Measurements from ENCODE around the gene PCDHGB3. TPM values are rescaled to one million over a fixed set of nuclear protein-coding genes. Genes with fewer than 3 reads are reported as not detected.
"Not testable (repeated sequence)": the region's sequence is repeated elsewhere in the genome, so short reads cannot be mapped to it uniquely, and the experiment has no call there.

The PCDHGB3 gene
- total RNA-seq, 1 donor: 6.2 TPM

- Histone ChIP-seq H3K4me1 (ENCODE audit: insufficient read depth, low read length) (no peaks in the 10 kb centered on the region), H3K27ac (ENCODE audit: low read depth, low read length) (no peak within 1 kb of the TSS), H3K79me2 (ENCODE audit: insufficient read depth, low read length) (no peaks in the 10 kb centered on the region), H3K27me3 (ENCODE audit: insufficient read depth, low read length) (no peaks in the 10 kb centered on the region), H4K20me1 (ENCODE audit: insufficient read depth, low read length) (no peaks in the 10 kb centered on the region), H2AFZ (ENCODE audit: low read length) (no peak within 1 kb of the TSS), H3K4me3 (ENCODE audit: insufficient read depth, low read length) (peak within 1 kb of the TSS; percentile 2), H3K4me2 (ENCODE audit: insufficient read depth, low read length) (no peak within 1 kb of the TSS), H3K36me3 (ENCODE audit: insufficient read depth, low read length) (peaks cover 4% of the 10 kb centered on the region), H3K9me3 (ENCODE audit: low read depth, low read length) (peaks cover 22% of the 10 kb centered on the region)
- TF ChIP-seq CTCF (IDR thresholded peaks at IDR 0.05; ENCODE audit: extremely low read depth, low read depth, low read length): peak; percentile 28
- DNase-seq (ENCODE audit: insufficient read length, low spot score, missing footprints): no peak
Measured at GRCh38 chr5:141392429-141393198, 22.6 kb downstream of the PCDHGB3 start, which contains the start of gene PCDHGA8. Gene PCDHGA8, plus strand, starts transcription at chr5:141392633. Its CDS starts 181 bp downstream, at chr5:141392814.

GRCh38 chr5:141393267-141393666, 23.2 kb downstream of the PCDHGB3 start:
- no peak for TF ChIP-seq CTCF (IDR thresholded peaks at IDR 0.05; ENCODE audit: extremely low read depth, low read depth, low read length)
- peaks cover 4% of the 10 kb centered on the region for H3K36me3 ChIP-seq (ENCODE audit: insufficient read depth, low read length)
- no peak overlapping the region for H2AFZ ChIP-seq (ENCODE audit: low read length)
- no peak overlapping the region for H3K4me3 ChIP-seq (ENCODE audit: insufficient read depth, low read length)
- H3K27me3 ChIP-seq (ENCODE audit: insufficient read depth, low read length): no peaks in the 10 kb centered on the region
- no peaks in the 10 kb centered on the region for H3K4me1 ChIP-seq (ENCODE audit: insufficient read depth, low read length)
- H3K79me2 ChIP-seq (ENCODE audit: insufficient read depth, low read length): no peaks in the 10 kb centered on the region
- H3K27ac ChIP-seq (ENCODE audit: low read depth, low read length): no peak overlapping the region
- H3K4me2 ChIP-seq (ENCODE audit: insufficient read depth, low read length): no peak overlapping the region
- peaks cover 21% of the 10 kb centered on the region for H3K9me3 ChIP-seq (ENCODE audit: low read depth, low read length)
- H4K20me1 ChIP-seq (ENCODE audit: insufficient read depth, low read length): no peaks in the 10 kb centered on the region
- no peak for DNase-seq (ENCODE audit: insufficient read length, low spot score, missing footprints)

- H2AFZ ChIP-seq (ENCODE audit: low read length); H3K4me2 ChIP-seq (ENCODE audit: insufficient read depth, low read length); DNase-seq (ENCODE audit: insufficient read length, low spot score, missing footprints); H3K79me2 ChIP-seq (ENCODE audit: insufficient read depth, low read length); H3K4me3 ChIP-seq (ENCODE audit: insufficient read depth, low read length); H3K27ac ChIP-seq (ENCODE audit: low read depth, low read length); H3K27me3 ChIP-seq (ENCODE audit: insufficient read depth, low read length); H3K36me3 ChIP-seq (ENCODE audit: insufficient read depth, low read length); H4K20me1 ChIP-seq (ENCODE audit: insufficient read depth, low read length); H3K4me1 ChIP-seq (ENCODE audit: insufficient read depth, low read length): not testable (repeated sequence)
- peaks cover 23% of the 10 kb centered on the region for H3K9me3 ChIP-seq (ENCODE audit: low read depth, low read length)
Measured at GRCh38 chr5:141394401-141395187, 24.6 kb downstream of the PCDHGB3 start.

GRCh38 chr5:141397756-141398551, 27.9 kb downstream of the PCDHGB3 start, which contains the start of gene PCDHGB5:
Gene PCDHGB5, plus strand, starts transcription at chr5:141397947. Its CDS starts 181 bp downstream, at chr5:141398128.
- not testable (repeated sequence) for H4K20me1 ChIP-seq (ENCODE audit: insufficient read depth, low read length); H3K27ac ChIP-seq (ENCODE audit: low read depth, low read length); H3K4me1 ChIP-seq (ENCODE audit: insufficient read depth, low read length); H3K36me3 ChIP-seq (ENCODE audit: insufficient read depth, low read length); H3K79me2 ChIP-seq (ENCODE audit: insufficient read depth, low read length); DNase-seq (ENCODE audit: insufficient read length, low spot score, missing footprints); H3K27me3 ChIP-seq (ENCODE audit: insufficient read depth, low read length)
- peak within 1 kb of the TSS; percentile 45 for H3K4me2 ChIP-seq (ENCODE audit: insufficient read depth, low read length)
- peak within 1 kb of the TSS; percentile 50 for H2AFZ ChIP-seq (ENCODE audit: low read length)
- peak; percentile 60 for TF ChIP-seq CTCF (IDR thresholded peaks at IDR 0.05; ENCODE audit: extremely low read depth, low read depth, low read length)
- H3K9me3 ChIP-seq (ENCODE audit: low read depth, low read length): peaks cover 27% of the 10 kb centered on the region
- peak within 1 kb of the TSS; percentile 70 for H3K4me3 ChIP-seq (ENCODE audit: insufficient read depth, low read length)
